Panc1 (cell line): ENCODE data around the gene SETX.

Source experiments
- CTCF ChIP-seq: fragments of 450-650 bp; IDR thresholded peaks from 2 replicates; pipeline ENCODE4 v1.5.1; 2017; ENCODE audit warnings: mild to moderate bottlenecking
- POLR2AphosphoS5 ChIP-seq: IDR thresholded peaks from 2 replicates; pipeline ENCODE4 v1.6.1; 2012; ENCODE audit warnings: mild to moderate bottlenecking, low read depth, low read length, moderate library complexity
- REST ChIP-seq, 2 experiments: IDR thresholded peaks; 2 replicates each; pipeline ENCODE4 v1.6.1; 2011 to 2012; ENCODE audit warnings: low read depth in 2 of 2, control low read depth in 1 of 2, low read length in 1 of 2, mild to moderate bottlenecking in 1 of 2, moderate library complexity in 1 of 2; ENCODE audit not compliant: insufficient read depth in 1 of 2
- SIN3A ChIP-seq: IDR thresholded peaks from 2 replicates; pipeline ENCODE4 v1.6.1; 2012; ENCODE audit warnings: low read depth, mild to moderate bottlenecking, low read length, moderate library complexity, borderline replicate concordance; ENCODE audit not compliant: insufficient read depth
- TCF7L2 ChIP-seq: IDR thresholded peaks from 2 replicates; pipeline ENCODE4 v1.6.1; 2011; ENCODE audit warnings: mild to moderate bottlenecking, low read depth, low read length, inconsistent platforms

GRCh38 chr9:132341177-132341840 lies 13.5 kb downstream of the SETX start:
- TF ChIP-seq CTCF (no peak), POLR2AphosphoS5 (no peak), SIN3A (no peak), REST (IDR thresholded peaks at IDR 0.05; ENCODE audit: insufficient read depth in 1 of 2, low read depth in 2 of 2, low read length in 1 of 2) (no peak), TCF7L2 (no peak)
